Skeletal muscle tissue (tissue), 4 donors: ENCODE results near the gene KL. TPM values are rescaled to one million over a fixed set of nuclear protein-coding genes. Genes with fewer than 3 reads are reported as not detected.

Source experiments
- H3K27ac ChIP-seq: one replicate; pipeline ENCODE4 v1.7.0; 2013; ENCODE audit warnings: mild to moderate bottlenecking, low read depth, low read length, inconsistent platforms
- H3K27me3 ChIP-seq, 3 donors: one replicate each; pipeline ENCODE4 v1.7.0; 2013; ENCODE audit warnings: low read length in 3 of 3; ENCODE audit not compliant: control insufficient read depth in 3 of 3, insufficient read depth in 3 of 3
- H3K36me3 ChIP-seq, 3 donors: one replicate each; pipeline ENCODE4 v1.7.0; 2013; ENCODE audit warnings: low read length in 3 of 3; ENCODE audit not compliant: control insufficient read depth in 3 of 3, insufficient read depth in 3 of 3
- H3K4me1 ChIP-seq, 3 donors: one replicate each; pipeline ENCODE4 v1.7.0; 2013; ENCODE audit warnings: low read length in 3 of 3, mild to moderate bottlenecking in 3 of 3; ENCODE audit not compliant: control insufficient read depth in 3 of 3, insufficient read depth in 3 of 3
- H3K4me3 ChIP-seq, 3 donors: one replicate each; pipeline ENCODE4 v1.7.0; 2013; ENCODE audit warnings: low read length in 3 of 3
- H3K9ac ChIP-seq, 3 donors: one replicate each; pipeline ENCODE4 v1.7.0; 2013; ENCODE audit warnings: low read length in 3 of 3, mild to moderate bottlenecking in 3 of 3, moderate library complexity in 2 of 3, low read depth in 1 of 3
- H3K9me3 ChIP-seq, 3 donors: one replicate each; pipeline ENCODE4 v1.7.0; 2013; ENCODE audit warnings: low read length in 3 of 3; ENCODE audit not compliant: control insufficient read depth in 3 of 3
- total RNA-seq: library from RNA; depleted of rRNA; stranded (reverse); fragments of >200 nt; gene quantifications from one replicate; pipeline ENCODE4 v1.2.3, GENCODE V29; 2014
- donor health status: Osteomylitis.

The KL gene
- total RNA-seq, 1 donor from 2014 or later, result 2.6 TPM

DNA sequence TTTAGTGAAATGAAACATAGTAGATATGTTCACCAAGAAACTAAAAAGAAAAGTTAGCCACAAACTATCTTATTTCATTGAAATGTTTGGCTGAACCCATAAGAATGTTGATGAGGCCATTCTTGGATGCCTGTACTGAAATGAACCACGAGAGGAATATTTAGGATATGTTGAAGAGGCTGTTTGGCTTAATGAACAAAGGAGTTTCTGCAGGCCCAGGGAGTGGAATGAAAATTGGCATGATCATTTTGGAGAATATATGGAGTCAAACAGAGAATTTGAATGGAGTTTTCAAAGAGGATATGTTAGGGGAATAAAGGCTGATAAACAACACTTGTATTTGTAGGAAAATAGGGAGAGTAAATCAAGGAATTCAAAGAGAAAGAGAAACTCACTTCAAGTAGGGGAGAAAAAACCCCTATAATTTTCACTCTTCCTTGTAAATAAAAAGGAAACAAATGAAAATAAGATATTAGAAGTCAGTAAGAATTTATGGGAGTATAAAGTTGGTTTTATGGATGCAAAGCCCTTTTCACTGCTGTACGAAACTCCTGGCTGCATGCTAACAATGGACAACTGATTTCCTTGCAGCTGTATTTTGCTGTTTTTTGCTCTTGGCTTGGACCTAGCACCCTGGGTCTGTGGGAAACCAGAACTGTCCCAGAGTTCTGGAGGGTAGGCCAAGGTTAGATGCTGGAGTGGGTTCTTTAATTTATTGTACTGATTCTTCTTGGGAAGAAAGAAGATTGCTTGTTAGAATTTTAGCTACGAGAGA is 36.5 kb downstream of the KL start:
- H3K27ac ChIP-seq, result no peak overlapping the region
- H3K36me3 ChIP-seq, result no peaks in the 10 kb centered on the region
- no peaks in the 10 kb centered on the region for H3K27me3 ChIP-seq
- H3K9ac ChIP-seq, result no peak overlapping the region
- H3K4me3 ChIP-seq, result no peak overlapping the region
- no peaks in the 10 kb centered on the region for H3K9me3 ChIP-seq
- peaks cover 0 to 13% (median 0%) of the 10 kb centered on the region in 3 donors for H3K4me1 ChIP-seq

DNA sequence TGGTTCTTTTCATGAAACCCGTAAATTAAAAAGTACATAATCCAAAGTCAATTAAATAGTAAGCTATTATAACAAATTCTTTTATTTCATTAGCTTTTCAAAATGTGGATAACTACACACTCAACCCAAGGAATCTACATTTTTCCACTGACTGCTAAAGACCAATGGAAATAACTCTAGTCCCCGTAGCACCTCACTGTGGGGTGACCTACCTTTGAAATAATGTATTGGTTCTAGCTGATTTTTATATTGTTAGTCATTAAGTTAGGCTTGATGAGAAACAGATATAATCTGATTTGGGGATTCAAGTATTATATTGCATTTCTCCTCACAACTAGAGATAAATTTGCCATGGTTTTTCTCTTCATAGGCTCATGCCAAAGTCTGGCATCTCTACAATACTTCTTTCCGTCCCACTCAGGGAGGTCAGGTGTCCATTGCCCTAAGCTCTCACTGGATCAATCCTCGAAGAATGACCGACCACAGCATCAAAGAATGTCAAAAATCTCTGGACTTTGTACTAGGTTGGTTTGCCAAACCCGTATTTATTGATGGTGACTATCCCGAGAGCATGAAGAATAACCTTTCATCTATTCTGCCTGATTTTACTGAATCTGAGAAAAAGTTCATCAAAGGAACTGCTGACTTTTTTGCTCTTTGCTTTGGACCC is 37.3 kb downstream of the KL start:
- Histone ChIP-seq H3K27me3 (no peaks in the 10 kb centered on the region), H3K4me1 (peaks cover 0 to 13% (median 2%) of the 10 kb centered on the region in 3 donors), H3K27ac (no peak overlapping the region), H3K36me3 (no peaks in the 10 kb centered on the region), H3K4me3 (no peak overlapping the region), H3K9me3 (no peaks in the 10 kb centered on the region), H3K9ac (no peak overlapping the region)

DNA sequence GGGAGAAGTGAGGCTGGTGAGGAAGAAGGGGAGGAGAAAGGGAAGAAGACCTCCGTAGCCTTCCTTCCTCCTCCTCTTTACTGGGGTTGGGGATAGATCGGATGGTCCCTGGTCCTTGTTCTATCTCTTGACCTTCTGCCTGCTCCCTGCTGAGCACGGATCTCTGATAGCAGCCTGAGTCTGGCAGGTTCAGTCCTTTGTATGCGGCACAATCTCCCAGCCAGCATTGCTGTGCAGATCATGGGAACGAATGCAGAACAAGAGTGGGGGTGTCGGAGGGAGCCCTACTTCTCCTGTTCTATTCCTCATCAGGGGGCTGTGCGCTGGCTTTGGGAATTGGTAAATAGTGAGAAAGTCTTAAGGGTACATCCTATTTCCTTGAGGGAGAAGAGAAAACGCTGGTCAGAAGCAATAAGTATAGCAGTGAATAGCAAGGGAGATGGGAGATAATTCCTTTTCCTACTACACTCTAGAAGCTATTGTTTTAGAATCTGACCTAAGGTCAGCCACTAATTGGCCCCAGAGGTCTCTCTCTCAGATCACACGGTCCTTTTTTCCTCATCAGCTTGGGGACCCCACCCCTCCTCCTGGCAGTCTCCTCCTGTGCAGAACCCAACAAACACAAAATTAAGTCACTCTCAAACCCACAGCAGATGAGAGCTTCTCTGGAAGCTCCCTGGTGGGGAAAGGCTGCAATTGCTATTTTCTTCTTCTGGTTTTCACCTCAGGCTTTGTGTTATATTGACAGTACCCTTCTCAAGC is 41.0 kb downstream of the KL start:
- Histone ChIP-seq H3K9me3 (peaks cover 0 to 2% (median 0%) of the 10 kb centered on the region in 3 donors), H3K36me3 (peaks cover 0 to 2% (median 0%) of the 10 kb centered on the region in 3 donors), H3K4me3 (peak overlapping the region in 2 of 3 donors; percentile 22 to 26), H3K27me3 (no peaks in the 10 kb centered on the region), H3K4me1 (peaks cover 0 to 16% (median 6%) of the 10 kb centered on the region in 3 donors), H3K27ac (no peak overlapping the region), H3K9ac (peak overlapping the region in 1 of 3 donors; percentile 12)

DNA sequence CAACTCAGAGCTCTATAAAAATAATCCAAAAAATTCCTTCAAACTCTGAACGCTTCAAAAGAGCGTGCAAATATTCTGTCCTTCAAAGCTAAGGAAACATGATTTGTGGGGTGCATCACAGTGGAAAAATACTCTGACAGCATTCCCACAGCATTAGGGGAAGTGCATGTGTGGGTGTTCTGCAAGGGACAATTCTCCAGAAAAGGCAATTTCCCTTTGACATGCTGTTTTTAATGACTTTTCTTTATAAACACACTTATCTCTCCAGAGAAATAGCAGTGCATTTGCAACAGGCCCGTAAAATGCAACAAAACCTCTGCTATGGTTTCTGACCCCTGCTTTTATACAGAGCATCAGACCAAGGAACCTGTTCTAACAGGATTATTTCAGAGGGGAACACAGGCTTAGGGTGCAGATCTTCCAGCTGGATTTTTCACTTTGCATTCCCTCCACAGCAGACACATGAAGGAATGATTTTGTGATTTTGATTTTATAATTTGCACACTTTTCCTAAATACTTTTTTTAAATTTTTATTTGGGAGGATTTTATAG is 42.6 kb downstream of the KL start:
- no peak overlapping the region for H3K4me3 ChIP-seq
- H3K9ac ChIP-seq, result no peak overlapping the region
- H3K36me3 ChIP-seq, result peaks cover 0 to 2% (median 0%) of the 10 kb centered on the region in 3 donors
- H3K4me1 ChIP-seq, result peaks cover 0 to 11% (median 6%) of the 10 kb centered on the region in 3 donors
- H3K9me3 ChIP-seq, result peaks cover 0 to 2% (median 0%) of the 10 kb centered on the region in 3 donors
- H3K27me3 ChIP-seq, result no peaks in the 10 kb centered on the region
- no peak overlapping the region for H3K27ac ChIP-seq

DNA sequence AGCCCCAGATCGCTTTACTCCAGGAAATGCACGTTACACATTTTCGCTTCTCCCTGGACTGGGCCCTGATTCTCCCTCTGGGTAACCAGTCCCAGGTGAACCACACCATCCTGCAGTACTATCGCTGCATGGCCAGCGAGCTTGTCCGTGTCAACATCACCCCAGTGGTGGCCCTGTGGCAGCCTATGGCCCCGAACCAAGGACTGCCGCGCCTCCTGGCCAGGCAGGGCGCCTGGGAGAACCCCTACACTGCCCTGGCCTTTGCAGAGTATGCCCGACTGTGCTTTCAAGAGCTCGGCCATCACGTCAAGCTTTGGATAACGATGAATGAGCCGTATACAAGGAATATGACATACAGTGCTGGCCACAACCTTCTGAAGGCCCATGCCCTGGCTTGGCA is 44.6 kb downstream of the KL start:
- Histone ChIP-seq H3K9ac (no peak overlapping the region), H3K27ac (no peak overlapping the region), H3K27me3 (no peaks in the 10 kb centered on the region), H3K36me3 (peaks cover 0 to 2% (median 0%) of the 10 kb centered on the region in 3 donors), H3K4me3 (no peak overlapping the region), H3K4me1 (peaks cover 0 to 11% (median 6%) of the 10 kb centered on the region in 3 donors), H3K9me3 (peaks cover 0 to 2% (median 0%) of the 10 kb centered on the region in 3 donors)

DNA sequence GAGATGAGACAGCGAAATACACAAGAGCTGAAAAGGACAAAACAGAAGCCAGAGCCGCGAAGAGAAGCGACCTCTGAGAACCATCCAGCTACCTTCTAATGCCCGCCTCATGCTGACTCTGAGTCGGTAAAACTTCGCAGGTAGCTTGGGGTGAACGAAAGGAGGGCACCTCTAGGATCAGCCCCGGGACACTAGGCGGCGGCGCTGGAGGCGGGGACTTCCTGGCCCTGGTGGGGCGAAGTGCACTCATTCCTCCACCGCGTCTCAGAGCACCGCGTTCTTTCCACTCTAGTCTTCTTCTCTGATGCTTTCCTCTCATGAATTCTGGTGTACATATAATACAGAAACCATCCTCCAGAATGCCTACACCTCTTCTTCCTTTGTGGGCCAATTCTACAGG is 50.1 kb downstream of the KL start:
- Histone ChIP-seq H3K9ac (no peak overlapping the region), H3K27ac (no peak overlapping the region), H3K36me3 (no peaks in the 10 kb centered on the region), H3K9me3 (no peaks in the 10 kb centered on the region), H3K4me3 (no peak overlapping the region), H3K27me3 (no peaks in the 10 kb centered on the region), H3K4me1 (no peaks in the 10 kb centered on the region)

DNA sequence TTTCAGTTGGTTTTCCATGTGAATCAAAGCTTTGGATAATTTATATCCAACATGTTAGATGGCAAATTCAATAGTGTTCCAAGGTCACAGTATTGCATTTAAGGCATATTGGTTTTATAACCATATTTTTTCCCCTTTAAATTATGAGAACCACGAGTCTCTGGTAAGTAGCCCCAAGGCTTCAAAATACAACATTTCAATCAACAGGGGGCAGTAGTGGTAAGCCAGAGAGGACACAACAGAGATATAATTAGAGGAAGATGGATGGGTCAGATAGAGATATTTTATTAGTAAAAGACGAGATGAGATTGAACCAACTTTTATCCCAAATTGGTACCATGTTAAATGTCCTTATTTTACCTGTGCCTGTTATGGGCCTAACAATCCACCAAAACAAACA is 53.1 kb downstream of the KL start:
- Histone ChIP-seq H3K4me1 (no peaks in the 10 kb centered on the region), H3K9me3 (no peaks in the 10 kb centered on the region), H3K36me3 (no peaks in the 10 kb centered on the region), H3K27ac (no peak overlapping the region), H3K9ac (no peak overlapping the region), H3K27me3 (no peaks in the 10 kb centered on the region), H3K4me3 (no peak overlapping the region)

DNA sequence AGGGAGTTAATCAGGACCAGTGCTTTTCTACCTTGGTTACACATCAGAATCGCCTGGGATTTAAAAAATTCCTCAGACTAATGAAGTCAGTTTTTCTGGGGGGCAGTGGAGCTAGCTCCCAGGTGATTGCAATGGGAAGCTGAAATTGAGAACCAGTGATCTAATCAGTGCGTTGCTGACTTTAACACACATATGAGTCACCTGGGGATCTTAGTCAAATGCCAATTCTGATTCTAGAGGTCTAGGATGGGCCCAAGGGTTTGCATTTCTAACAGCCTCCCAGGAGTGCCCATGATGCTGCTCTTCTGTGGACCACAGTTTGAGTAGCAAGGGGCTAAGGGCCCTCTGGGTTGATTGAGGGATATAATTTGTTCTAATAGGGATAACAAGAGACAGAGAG is 54.5 kb downstream of the KL start:
- H3K36me3 ChIP-seq, result no peaks in the 10 kb centered on the region
- no peak overlapping the region for H3K4me3 ChIP-seq
- H3K27me3 ChIP-seq, result no peaks in the 10 kb centered on the region
- no peak overlapping the region for H3K9ac ChIP-seq
- H3K27ac ChIP-seq, result no peak overlapping the region
- no peaks in the 10 kb centered on the region for H3K4me1 ChIP-seq
- H3K9me3 ChIP-seq, result no peaks in the 10 kb centered on the region

DNA sequence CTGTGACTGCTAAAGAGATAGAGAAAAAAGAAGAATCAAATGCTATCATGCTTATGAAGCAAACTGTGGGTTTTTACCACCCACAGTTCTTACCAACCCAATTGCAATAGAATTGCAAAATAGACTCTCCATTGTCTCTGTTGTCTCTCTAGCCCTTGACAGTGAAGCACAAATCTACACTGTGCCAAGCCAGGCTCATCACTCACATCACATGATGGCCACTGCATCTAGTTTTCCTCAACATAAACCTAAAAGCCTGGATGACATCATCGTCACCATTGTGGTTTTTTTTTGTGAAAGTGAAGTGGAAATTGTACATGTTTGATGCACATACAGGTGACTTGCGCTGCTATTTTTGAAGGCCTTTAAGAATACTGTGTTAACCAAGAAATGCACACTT is 56.1 kb downstream of the KL start:
- Histone ChIP-seq H3K36me3 (no peaks in the 10 kb centered on the region), H3K4me3 (no peak overlapping the region), H3K27me3 (no peaks in the 10 kb centered on the region), H3K9me3 (no peaks in the 10 kb centered on the region), H3K4me1 (no peaks in the 10 kb centered on the region), H3K9ac (no peak overlapping the region), H3K27ac (no peak overlapping the region)
